NCI-H1092 (cell line): ENCODE measurements around the gene ID4.
"Not testable (repeated sequence)": the region's sequence is repeated elsewhere in the genome, so short reads cannot be mapped to it uniquely, and the experiment has no call there.

Experiments used
- DNase-seq: peaks from one replicate; lab custom pipeline; 2025; lab: John Stamatoyannopoulos, UW

ID4 gene

DNA sequence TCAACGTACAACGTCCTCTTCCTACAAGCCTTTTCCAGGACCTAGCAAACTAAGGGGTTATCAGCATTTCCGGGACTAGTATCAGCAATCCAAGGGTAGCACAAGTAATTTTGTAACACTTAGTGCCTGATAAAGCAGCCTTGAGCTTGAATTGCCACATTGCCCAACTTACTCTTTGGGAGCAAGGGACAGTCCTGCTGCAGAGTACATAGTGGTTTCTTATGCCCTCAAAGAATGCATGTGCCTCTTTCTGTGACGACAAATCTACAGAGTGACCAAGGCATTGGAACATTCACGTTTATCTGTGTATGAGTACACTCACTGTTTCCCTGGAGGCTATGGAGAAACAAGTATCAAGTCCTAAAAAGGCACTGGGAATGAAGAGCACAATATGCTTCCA lies 3.2 kb upstream of the ID4 start:
- no peak for DNase-seq

DNA sequence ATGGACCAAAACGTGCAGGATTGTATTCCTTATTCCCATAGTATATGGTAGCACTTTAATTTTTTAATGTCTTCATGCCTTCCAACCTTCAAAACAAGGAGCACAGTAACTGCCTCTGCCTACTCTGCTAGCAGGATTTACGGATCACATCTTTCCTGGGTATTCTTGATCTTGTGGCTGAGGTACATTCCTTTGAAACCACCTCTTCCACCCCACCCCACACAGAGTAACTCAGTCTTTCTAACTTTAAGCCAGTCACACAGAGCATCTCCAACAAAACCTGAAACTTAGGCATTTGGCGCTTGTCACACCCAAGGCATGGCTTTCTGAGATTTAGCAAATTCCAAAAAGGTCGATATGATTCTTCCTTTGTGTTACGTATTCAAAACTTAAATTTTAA lies 2.3 kb upstream of the ID4 start:
- DNase-seq = no peak

DNA sequence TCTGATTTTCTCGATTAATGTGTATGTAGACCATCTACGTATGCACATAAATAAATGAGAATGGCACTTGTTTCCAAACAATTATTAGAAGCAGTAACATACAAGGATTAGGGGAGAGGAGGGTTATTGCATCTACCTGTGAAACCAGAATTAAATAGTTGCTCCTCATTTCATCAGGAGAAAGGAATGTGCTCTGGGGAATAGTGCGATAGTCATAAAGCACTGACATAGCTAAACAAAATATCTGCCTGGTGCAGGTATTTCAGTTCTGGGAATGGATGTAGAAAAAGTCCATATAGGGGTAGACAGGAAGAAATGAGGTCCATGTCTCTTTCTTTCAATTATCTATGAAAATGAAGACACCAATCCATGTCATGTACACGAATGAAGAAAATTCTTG lies 1.6 kb upstream of the ID4 start:
- DNase-seq = no peak

DNA sequence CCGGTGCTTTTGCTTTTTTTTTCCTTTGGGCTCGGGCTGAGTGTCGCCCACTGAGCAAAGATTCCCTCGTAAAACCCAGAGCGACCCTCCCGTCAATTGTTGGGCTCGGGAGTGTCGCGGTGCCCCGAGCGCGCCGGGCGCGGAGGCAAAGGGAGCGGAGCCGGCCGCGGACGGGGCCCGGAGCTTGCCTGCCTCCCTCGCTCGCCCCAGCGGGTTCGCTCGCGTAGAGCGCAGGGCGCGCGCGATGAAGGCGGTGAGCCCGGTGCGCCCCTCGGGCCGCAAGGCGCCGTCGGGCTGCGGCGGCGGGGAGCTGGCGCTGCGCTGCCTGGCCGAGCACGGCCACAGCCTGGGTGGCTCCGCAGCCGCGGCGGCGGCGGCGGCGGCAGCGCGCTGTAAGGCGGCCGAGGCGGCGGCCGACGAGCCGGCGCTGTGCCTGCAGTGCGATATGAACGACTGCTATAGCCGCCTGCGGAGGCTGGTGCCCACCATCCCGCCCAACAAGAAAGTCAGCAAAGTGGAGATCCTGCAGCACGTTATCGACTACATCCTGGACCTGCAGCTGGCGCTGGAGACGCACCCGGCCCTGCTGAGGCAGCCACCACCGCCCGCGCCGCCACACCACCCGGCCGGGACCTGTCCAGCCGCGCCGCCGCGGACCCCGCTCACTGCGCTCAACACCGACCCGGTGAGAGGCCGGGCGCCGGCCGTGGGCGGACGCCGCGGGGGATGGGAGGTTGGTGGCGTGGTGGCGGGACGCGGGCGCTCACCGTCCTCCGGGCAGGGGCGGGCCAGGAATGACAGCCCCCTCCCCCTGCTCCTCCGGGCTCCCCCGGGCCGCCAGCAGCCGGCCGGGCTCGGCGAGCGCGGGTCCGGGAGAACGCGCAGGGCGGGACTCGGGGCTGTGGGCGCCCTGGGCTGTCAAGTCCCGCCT lies 606 bp downstream of the ID4 start:
- no peak for DNase-seq

DNA sequence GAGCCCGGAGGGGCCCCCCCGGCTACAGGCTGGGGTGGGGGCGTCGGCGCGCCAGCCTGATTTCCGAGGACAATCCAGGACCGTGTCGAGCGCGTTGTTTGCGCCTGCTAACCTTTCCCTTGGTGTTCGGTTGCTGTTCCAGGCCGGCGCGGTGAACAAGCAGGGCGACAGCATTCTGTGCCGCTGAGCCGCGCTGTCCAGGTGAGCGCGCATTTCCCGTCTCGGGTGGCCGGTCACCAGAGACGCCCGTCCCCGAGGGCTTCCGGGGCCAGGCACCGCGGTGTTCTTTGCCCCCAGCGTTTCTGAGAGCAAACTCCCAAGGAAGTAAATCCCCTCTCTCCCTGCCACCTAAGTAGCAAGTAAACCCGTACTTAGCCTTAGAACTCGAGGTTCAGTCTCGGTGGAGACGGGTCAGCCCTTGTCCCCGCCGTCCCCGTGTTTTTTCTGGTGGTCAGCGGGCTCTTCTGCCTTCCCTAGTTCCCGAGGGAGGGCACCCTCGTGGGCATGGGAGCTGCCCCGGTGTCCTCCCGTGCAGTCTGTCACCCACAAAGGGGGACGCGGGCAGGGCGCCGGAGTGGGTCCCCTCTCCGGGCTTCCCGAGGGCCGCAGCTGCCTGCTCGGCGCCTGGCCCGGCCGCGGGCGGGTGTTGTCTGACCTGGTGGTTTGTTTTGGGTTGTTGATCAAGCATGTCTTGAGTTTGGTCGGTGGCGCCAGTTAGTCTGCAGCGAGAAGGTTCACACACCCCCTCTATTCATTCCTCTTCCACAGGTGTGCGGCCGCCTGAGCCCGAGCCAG lies 1.5 kb downstream of the ID4 start:
- peak; percentile 56 for DNase-seq

DNA sequence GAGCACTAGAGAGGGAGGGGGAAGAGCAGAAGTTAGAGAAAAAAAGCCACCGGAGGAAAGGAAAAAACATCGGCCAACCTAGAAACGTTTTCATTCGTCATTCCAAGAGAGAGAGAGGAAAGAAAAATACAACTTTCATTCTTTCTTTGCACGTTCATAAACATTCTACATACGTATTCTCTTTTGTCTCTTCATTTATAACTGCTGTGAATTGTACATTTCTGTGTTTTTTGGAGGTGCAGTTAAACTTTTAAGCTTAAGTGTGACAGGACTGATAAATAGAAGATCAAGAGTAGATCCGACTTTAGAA lies 2.0 kb downstream of the ID4 start:
- DNase-seq = no peak

DNA sequence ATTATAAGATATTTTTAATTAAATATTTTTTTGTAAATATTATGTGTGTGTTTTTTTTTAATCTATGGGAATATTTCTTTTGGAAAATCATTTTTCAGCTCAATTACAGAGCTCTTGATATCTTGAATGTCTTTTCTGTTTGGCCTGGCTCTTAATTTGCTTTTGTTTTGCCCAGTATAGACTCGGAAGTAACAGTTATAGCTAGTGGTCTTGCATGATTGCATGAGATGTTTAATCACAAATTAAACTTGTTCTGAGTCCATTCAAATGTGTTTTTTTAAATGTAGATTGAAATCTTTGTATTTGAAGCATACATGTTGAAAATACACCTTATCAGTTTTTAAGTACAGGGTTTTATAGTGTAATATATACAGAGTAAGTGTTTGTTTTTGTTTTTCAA lies 2.6 kb downstream of the ID4 start:
- DNase-seq = no peak

DNA sequence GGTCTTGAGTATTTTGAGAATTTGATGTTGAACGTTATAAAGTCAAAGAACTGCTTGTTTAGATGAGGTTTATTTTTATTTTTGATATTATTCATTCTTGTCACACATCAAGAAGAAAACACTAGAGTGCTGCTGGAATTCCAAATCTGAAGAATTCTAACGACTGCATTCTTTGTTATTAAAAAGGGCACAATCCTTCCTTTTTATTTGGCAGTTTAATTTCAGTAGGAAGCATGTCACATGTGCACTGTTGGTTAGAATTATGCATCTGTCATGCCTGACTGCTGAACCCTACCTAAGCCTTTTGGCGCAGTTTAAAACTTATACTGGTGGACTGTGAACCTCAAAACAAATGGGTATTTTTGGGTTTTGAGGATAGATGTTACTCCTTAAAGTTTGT lies 4.0 kb downstream of the ID4 start:
- DNase-seq = no peak

DNA sequence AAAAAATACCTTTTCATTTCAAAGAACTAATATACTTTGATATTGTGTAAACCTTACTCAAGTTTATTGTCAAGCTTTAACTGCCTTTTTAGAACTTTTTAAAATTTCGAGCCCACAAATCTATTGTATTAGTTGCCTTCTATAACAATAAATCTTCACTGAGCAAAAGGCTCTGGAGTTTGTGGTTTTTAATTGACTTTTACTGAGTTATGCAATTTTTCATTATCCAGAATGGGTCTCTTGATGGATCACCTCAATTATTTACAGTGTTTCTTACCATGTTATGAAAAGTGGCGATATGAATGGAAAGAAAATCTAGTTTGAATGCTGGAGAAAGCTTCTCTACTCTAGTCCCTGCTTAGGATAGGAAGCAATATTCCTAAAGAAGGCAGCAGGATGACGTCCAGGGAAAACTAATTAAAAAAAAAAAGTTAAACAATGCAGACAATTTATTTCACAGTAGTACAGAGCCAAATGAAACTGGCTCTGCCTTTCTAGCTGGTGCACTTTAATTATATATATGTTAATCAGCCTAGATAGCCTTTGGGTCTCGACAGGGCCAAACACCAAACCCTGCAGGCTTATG lies 5.0 kb downstream of the ID4 start:
- DNase-seq = no peak

DNA sequence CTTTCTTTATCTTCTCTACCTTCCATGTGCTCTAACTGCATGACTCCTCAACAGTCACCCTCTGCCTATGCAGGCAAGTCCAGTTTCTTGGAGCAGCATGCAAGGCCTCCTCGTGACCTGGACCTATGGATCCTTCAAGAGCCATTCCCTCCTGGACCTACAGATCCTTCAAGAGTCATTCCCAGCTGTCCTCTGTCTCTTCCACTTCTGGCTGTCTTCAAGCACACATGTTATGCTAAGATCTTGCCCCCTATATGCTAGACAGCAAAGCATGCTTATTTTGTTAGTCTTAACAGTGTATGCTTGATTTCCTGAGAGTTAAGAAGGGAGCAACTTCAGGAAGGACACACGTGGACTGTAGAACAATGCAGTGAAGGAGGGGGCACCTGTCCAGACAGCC lies 7.5 kb downstream of the ID4 start:
- no peak for DNase-seq

DNA sequence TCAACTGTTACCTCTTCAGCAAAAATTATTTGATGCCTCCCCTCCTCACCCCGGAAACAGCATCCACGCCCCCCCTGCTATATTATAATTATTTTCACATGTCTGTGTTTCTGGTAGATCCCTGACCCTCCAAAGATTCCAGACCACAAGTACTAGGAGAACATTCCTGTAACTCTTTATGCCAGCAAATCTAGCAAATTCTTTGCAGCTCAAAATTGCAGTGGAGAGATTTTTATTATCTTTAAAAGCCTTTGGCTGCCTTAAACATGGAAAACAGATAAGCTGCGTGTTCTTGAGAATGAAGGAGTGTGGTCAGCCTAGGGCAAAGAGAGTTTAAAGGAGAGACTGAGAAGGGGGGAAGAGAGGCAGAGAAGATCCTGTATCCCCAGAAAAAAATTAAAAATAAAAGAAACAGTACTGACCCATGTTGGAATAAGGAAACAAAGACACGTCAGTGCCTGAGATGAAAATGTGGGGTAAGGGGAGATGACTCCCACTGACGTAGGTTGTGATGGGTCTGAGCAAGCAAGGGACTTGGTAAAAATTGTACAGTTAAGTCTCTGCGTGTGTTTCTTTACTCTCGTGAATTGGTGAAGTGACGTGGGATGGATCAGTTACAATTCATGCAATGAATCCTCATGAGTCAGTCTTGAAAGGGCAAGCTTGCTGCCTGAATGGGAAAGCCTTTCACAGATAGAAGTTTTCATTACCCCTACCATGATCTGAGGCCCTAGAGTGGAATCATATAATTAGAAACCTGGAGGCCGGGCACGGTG lies 8.3 kb downstream of the ID4 start:
- DNase-seq = no peak

DNA sequence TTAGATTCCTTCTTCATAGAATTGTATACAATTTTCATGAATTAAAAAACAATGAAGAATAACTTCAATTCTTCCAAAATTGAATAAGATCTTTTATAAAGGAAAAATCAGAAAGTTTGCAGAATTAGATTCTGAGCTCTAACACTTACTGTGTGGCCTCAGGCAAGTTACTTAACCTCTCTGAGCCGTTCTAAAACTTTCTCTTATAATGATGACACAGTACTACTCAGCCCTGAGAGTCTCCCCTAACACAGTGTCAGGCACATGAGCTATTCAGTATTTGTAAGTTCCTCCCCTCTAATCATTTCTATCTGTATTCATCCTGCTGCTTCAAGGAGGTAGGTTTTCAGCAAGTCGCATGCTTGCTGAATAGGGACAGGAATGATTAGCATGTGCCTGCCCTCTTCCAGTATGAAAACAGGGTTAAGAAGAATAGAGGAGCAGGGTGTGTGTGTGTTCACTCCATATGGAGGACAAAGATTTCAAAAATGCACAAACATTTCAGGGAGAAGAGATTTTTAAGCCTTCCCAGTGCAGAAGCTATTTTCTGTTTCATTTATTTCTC lies 11.4 kb downstream of the ID4 start:
- DNase-seq = no peak

DNA sequence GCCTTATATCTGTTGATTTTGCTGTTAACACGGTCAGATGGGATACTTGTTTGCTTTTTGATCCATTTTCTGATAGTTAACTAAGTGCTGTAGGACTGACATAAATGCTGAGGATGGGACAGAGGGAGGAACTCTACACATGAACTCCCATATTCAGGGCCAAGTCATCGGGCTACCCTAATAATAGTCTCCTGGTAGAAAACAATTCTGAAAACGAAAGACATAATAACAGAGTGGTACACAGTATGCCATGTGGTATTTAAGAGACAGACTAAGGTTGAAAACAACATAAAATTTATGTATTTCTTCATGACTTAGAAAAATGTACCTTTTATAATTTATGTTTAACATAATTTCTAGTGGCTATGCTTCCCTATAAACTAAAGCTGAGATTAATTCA lies 12.0 kb downstream of the ID4 start:
- DNase-seq = no peak

DNA sequence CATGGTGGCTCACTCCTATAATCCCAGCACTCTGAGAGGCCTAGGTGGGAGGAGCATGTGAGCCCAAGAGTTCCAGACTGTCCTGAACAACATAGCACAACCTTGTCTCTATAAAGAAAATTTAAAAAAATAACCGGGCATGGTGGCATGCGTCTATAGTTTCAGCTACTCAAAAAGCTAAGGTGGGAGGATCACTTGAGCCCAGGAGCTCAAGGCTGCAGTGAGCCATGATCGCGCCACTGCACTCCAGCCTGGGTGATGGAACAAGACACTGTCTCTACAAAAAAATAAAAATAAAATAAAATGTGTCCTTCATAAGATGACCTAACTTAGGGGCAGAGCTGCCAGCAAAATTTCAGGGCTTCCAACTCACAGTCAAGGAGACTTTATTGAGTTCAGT lies 12.6 kb downstream of the ID4 start:
- DNase-seq = no peak

DNA sequence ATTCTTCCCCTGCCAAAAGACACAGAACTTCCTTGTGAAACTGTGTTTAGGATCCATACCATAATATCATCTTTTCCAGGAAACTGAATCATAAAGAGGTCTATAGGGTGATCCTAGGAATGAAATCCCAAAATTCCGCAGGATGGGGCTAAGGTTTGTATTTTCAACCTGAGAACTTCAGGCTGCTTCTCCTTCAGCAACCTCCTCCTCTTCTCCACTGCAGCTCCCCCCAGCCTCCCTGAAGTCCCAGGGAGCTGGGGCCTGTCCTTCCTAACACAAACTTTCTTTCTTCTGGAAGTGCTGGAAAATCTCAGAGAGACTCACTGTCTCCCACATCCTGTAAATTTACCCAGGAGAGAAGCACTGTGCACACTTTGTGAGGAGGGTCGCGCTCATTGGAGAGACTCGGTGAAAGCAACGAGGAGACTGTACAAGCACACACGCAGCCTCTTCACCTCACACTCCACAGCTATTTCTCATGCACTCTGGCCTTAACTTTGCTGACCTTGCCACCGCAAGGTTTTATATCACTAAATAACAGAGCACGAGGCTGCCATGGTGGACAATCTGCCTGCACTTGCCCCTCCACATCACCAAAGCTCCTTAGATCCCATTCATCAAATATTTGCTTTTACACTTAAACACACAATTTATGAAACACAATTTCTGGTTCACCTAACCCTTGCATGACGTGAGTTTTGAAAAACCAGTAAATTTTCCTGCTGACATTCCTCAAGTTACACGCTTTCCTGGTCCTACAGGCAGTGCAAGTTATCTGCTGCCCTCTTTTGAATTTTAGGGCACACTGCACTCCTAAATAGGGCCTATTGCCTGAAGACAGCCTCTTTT lies 14.3 kb downstream of the ID4 start:
- DNase-seq = peak; percentile 45

DNA sequence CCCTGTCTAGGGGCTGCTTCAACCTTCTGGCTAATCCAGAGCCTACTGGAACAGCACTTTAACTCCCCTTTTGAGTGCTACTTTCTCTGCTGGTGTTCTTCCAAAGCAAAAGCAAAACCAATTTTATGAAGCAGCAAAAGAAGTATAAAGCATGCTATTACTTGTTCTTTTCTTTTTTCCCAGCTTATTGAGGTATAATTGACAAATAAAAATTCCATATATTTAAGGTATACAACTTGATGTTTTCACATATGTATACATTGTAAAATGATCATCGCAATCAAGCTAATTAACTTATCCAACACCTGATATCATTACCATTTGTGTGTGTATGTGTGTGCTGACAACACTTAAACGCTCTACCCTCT lies 14.9 kb downstream of the ID4 start:
- DNase-seq = no peak

DNA sequence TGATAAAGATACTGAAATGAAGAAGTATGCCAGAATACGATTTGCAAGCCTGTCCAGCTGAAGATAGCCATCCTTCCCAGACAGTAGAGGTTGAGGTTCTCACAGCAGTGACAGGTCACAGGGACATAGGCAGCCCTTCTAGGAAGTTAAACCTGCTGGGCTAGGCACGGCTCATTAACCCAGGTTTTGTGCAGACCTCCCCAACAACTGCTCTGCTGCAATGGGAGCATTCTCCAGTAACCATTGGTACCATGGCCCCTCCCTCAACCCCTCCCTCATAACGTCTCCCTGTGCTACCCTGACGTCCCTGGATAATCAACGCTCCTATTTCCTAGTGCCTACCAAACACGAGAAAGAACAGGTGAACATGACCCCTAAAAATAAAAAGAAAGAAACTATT lies 15.8 kb downstream of the ID4 start:
- DNase-seq = no peak

DNA sequence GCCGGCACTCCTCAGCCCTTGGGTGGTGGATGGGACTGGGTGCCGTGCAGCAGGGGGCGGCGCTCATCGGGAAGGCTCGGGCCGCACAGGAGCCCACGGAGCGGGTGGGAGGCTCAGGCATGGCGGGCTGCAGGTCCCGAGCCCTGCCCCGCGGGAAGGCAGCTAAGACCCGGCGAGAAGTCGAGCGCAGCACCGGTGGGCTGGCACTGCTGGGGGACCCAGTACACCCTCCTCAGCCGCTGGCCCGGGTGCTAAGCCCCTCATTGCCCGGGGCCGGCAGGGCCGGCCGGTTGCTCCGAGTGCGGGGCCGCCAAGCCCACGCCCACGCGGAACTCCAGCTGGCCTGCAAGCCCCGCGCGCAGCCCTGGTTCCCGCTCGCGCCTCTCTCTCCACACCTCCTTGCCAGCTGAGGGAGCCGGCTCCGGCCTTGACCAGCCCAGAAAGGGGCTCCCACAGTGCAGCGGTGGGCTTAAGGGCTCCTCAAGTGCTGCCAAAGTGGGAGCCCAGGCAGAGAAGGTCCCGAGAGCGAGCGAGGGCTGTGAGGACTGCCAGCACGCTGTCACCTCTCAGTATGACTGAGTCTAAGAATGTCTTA lies 17.3 kb downstream of the ID4 start:
- DNase-seq = not testable (repeated sequence)

DNA sequence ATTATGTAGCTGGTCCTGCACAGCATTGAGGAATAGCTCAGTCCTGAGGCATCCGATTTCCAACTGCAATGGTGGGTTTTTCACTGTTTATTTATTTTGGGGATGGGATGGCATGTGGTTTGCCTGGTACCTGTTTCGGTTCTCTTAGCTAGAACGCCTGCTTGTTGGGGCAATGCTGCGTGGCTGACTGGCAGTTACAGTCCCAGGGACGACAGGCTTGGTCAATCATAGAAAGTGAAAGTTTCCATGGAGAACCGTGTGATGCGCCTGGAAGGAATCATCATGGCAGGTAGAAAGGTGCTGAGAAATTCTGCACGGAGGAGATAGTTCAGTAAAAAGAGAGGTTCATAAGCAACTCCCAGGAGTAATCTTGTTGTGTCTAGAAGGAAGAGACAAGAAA lies 18.4 kb downstream of the ID4 start:
- no peak for DNase-seq

DNA sequence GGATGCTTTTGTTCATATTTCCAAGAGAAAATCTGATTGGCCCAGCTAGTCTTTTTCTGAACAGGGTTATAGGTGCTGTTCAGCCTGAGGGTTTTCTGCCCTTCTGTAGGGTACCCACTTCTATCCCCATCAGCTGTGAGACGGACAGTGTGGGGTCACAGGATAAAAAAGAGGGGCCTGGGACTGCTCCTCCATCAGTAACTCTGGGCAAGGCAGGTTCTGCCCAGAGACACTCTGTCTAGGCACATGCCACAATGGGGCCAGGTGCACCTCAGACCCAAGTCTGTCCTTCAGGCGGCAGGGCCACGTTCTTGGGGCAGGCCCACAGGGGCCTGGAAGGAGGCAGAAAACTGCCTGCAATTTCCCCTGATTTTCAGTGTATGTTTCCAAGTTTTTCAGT lies 20.0 kb downstream of the ID4 start:
- DNase-seq = no peak

DNA sequence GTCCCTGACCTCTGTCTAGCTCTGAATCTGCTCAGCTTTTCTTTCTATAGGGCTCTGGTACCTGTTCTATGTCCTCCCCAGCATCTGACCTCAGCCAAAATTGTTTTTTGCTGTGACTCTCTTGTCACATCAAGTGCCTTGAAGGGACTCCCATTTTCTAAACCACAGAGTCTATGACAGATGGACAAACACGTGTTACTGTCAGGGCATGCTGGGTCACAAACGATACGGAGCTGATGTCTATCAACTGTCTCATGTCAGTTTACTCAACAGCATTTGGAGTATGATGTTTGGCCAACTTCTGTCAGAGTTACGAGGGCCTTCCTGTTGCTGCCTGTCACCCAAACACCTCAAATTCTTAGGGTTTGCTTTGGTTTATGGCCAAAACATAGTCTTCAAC lies 20.5 kb downstream of the ID4 start:
- DNase-seq = no peak
